Activated CD8-positive, alpha-beta T cell treated with anti-CD3 and anti-CD28 coated beads, Interleukin-2, amount 10 ng/mL, durations not matched to agents 7 days and 5 days (primary cell): ENCODE measurements around the gene NOL4L. TPM values are rescaled to one million over a fixed set of nuclear protein-coding genes. Genes with fewer than 3 reads are reported as not detected.
A peak's percentile ranks its signal among the peaks of the same experiment; 100 is the strongest.

Experiments
- ATAC-seq: fragments of 150-1000 bp; cut with Tn5 transposase; one replicate; pipeline ENCODE4 v1.10.0; 2021; ENCODE audit warnings: moderate library complexity
- CTCF ChIA-PET: fragments of 350-600 bp; sonication (Branson Sonifier 250); formaldehyde crosslinking; loops from one replicate; lab custom pipeline; 2021; ENCODE audit warnings: antibody characterized with exemption; lab: Charles Lee
- POLR2A ChIA-PET: fragments of 350-600 bp; sonication (Branson Sonifier 250); formaldehyde crosslinking; loops from one replicate; lab custom pipeline; 2021; ENCODE audit warnings: antibody characterized with exemption; lab: Charles Lee
- DNase-seq: peaks from one replicate; pipeline ENCODE4 v3.0.0-alpha.2; 2020
- H3K27ac Mint-ChIP-seq: one replicate; pipeline ENCODE4 v1.8.0; 2021; ENCODE audit warnings: mild to moderate bottlenecking, mixed read lengths
- H3K27me3 Mint-ChIP-seq: one replicate; pipeline ENCODE4 v1.8.0; 2021; ENCODE audit warnings: low read depth, mixed read lengths
- H3K36me3 Mint-ChIP-seq: one replicate; pipeline ENCODE4 v1.8.0; 2021; ENCODE audit warnings: low read depth, mixed read lengths
- H3K4me1 Mint-ChIP-seq: one replicate; pipeline ENCODE4 v1.8.0; 2021; ENCODE audit warnings: low read depth, mixed read lengths
- H3K4me3 Mint-ChIP-seq: one replicate; pipeline ENCODE4 v1.8.0; 2021; ENCODE audit warnings: mild to moderate bottlenecking, mixed read lengths
- H3K9me3 Mint-ChIP-seq: one replicate; pipeline ENCODE4 v1.8.0; 2022; ENCODE audit warnings: mixed read lengths; ENCODE audit not compliant: insufficient read depth
- total RNA-seq, 2 experiments: library from RNA; stranded (reverse); gene quantifications; one replicate each; pipeline ENCODE4 v1.2.3, GENCODE V29; 2021

The NOL4L gene
- total RNA-seq, 2 experiments from 2014 or later: 22.2 to 24.5 TPM

DNA sequence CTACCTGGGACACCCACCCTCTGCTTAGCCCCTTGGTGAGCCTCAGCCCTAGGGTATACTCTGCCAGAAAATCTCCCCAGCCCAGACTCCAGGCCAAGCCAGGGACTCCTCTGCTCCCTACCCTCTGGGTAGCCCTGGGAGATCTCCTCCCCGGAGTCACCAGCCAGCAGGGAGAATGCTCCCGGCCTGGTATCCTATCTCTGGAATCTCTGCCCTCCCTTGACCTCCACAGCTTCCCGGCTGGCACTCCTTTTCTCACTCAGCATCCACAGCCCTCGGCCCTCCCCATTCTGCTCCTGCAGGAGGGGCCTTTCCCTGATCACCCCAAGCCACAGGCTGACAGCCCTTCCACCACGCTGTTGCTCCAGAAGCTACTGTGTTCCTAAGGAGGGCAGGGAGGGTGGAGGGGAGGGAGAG, 22.6 kb downstream of the NOL4L start:
- ChIA-PET POLR2A (no interaction called here), CTCF (no interaction called here)
- ATAC-seq (no peak), DNase-seq (no peak)
- Mint-ChIP-seq H3K9me3 (no peaks in the 10 kb centered on the region), H3K4me3 (no peak overlapping the region), H3K27ac (peak overlapping the region; percentile 43), H3K4me1 (peaks cover 22% of the 10 kb centered on the region), H3K27me3 (no peaks in the 10 kb centered on the region), H3K36me3 (no peaks in the 10 kb centered on the region)

DNA sequence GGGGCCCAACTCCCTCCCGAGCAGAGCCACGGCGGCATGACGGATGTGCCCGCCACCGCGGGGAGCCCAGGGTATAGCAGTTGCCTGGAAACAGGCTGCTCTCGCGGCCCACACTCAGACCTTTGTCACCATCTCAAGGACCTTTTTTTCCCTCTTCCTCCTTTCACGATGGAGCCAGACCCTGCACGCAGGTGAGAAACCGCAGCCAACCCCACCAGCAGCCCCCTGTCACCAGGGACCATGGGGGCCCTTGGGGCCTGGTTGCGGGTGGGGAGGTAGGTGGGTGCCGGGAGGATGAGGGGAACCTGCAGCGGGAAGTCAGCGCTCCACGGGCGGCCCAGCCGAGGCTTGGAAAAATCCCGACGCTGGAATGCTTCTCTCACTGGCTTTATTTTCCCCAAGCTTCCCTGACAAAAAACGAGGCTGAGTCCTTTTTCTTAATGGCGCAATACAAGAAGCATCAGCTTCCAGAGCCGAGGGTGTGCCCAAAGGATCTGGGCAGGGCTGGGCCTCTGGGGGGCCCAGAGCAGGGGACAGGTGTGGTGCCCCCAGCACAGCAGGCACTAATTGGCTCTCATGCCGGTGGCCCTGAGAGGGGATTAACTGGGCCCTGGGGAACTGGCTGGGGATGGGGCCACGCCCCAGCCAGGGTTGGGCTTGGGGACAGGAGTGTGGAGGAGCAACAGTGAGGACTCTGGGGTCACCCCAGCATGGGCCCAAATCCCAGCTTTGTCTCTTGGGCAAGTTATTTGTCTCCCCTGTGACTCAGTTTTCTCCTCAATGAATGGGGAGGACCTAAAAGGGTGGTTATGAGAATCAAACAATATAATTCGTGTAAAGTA, 23.9 kb downstream of the NOL4L start:
- H3K27ac Mint-ChIP-seq: peak overlapping the region; percentile 64

DNA sequence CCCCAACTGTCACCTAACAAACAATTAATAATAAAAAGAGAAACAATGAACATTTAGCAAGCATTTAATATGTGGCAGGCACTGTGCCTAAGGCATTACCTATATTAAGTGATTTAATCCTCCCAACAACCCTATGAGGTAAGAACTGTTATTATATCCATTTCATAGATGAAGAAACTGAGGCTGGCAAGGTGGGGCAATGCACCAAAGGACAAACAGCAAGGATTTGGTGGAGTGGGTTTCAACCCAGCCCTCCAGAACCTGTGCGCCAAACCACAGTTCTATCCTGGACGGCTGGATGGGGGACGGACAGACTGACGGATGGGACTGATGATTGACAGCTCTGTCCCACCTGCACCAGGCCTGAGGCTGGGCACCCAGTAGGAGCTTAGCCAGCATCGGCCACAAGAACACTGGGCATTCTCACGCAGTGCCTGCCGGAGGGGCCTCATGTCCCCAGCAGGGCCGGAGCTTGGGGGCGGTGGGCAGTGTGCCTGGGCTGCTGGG, 24.6 kb downstream of the NOL4L start:
- H3K27ac Mint-ChIP-seq: peak overlapping the region; percentile 64
- H3K9me3 Mint-ChIP-seq: no peaks in the 10 kb centered on the region
- peaks cover 22% of the 10 kb centered on the region for H3K4me1 Mint-ChIP-seq
- peaks cover 3% of the 10 kb centered on the region for H3K36me3 Mint-ChIP-seq
- ChIA-PET CTCF (interaction anchor here (0.8 to 1.2 kb wide), 3 partner anchors 21 to 98 kb away, joined by 3 read pairs; no protein-coding TSS in a partner anchor), POLR2A (interaction anchor here (1.3 kb wide), 1 partner anchor 21 kb away, joined by 4 read pairs; no protein-coding TSS in a partner anchor)
- DNase-seq (no peak), ATAC-seq (peak; percentile 47)
- H3K4me3 Mint-ChIP-seq: no peak overlapping the region
- H3K27me3 Mint-ChIP-seq: no peaks in the 10 kb centered on the region

More for the DNA sequence above, 23.9 kb downstream of the NOL4L start:
- Mint-ChIP-seq H3K27me3 (no peaks in the 10 kb centered on the region), H3K4me3 (no peak overlapping the region), H3K4me1 (peaks cover 22% of the 10 kb centered on the region), H3K9me3 (no peaks in the 10 kb centered on the region), H3K36me3 (no peaks in the 10 kb centered on the region)
- DNase-seq (peak; percentile 42), ATAC-seq (peak; percentile 71)
- ChIA-PET POLR2A (no interaction called here), CTCF (interaction anchor here (1.1 kb wide), 1 partner anchor 38 kb away, joined by 3 read pairs; no protein-coding TSS in a partner anchor)

DNA sequence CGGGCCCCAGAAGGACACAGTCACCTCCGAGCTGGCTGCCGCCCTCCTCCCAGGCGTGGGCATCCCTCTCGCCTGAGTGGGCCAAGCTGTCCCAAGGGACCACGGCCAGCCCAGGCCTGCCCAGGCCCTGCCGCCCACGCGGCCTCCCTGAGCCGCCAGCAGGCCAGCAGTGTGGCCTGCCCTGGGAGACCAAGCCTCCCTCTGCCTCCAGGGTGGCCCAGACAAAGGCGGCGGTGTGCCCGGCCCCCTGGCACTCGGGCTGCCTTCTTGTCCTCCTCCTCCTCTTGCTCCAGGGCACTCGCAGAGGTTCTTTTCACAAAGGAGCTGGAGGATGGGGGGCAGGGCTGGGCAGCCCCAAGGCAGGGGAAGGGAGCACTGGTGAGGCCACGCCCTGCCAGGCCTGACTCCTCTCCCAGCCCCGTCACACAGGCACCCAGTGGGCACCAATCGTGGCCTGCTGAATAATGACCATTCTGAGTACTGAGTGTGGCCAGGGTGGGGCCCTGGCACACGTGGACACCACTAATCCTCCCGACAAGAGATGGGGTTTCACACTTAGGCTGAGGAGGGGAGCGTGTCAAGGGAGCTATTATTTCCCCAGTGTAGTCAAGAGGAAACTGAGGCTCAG, 25.3 kb downstream of the NOL4L start:
- ATAC-seq (no peak), DNase-seq (no peak)
- Mint-ChIP-seq H3K4me1 (peaks cover 27% of the 10 kb centered on the region), H3K4me3 (no peak overlapping the region), H3K27ac (no peak overlapping the region), H3K9me3 (no peaks in the 10 kb centered on the region), H3K36me3 (peaks cover 3% of the 10 kb centered on the region), H3K27me3 (no peaks in the 10 kb centered on the region)
- CTCF ChIA-PET: interaction anchor here (0.8 to 1.2 kb wide), 3 partner anchors 20 to 98 kb away, joined by 3 read pairs; no protein-coding TSS in a partner anchor
- POLR2A ChIA-PET: interaction anchor here (1.3 kb wide), 1 partner anchor 20 kb away, joined by 4 read pairs; no protein-coding TSS in a partner anchor

DNA sequence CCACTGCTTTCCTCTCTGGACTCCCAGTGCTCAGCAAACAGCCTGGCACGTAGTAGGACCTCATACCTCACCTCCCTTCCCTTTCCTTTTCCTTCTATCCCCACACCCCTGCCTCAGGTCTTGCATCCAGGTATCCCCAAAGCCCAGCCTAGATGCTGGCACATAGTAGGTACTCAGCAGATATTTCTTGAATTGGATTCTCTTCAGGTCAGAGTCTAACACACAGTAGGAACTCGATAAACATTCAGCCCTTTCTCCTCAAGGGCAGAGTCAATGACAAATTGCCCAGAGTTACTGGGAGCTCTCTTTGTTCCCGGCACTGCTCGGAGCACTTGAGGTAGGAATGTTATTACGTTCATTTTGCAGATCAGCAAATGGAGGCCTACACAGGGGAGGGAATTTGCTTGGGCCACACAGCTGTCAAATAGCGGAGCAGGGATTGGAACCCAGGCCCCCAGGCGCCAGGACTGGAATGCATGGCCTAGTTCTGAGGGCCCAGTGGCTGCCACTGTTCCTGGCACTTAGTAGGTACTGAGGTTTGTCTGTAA, 25.9 kb downstream of the NOL4L start:
- H3K9me3 Mint-ChIP-seq: no peaks in the 10 kb centered on the region
- no peak overlapping the region for H3K4me3 Mint-ChIP-seq
- DNase-seq: no peak
- ChIA-PET CTCF (interaction anchor here (1.2 to 1.4 kb wide), 2 partner anchors 17 to 20 kb away, joined by 3 read pairs; no protein-coding TSS in a partner anchor), POLR2A (interaction anchor here (1.3 kb wide), 1 partner anchor 20 kb away, joined by 4 read pairs; no protein-coding TSS in a partner anchor)
- no peaks in the 10 kb centered on the region for H3K27me3 Mint-ChIP-seq
- peaks cover 33% of the 10 kb centered on the region for H3K4me1 Mint-ChIP-seq
- ATAC-seq: no peak
- peak overlapping the region; percentile 34 for H3K27ac Mint-ChIP-seq
- H3K36me3 Mint-ChIP-seq: peaks cover 3% of the 10 kb centered on the region

DNA sequence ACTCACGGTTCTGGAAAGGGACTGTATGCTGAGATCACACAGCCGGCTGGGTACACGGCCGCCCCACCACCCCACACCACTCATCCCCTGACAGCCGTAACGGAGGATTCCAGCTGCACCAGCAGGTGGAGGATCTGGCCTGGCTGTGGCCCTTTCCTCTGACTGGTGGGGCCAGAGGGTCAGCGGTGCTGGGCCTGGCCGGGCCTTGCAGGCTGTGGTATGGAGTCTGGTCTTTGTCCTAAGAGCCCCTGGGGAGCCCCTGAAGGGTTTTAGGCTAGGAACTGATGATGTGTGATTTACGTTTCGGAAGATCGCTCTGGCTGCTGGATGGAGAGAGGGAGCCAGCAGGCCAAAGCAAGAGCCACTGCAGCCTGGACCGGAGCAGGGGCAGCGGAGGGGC, 26.6 kb downstream of the NOL4L start:
- Mint-ChIP-seq H3K27me3 (no peaks in the 10 kb centered on the region), H3K4me1 (peaks cover 39% of the 10 kb centered on the region)

DNA sequence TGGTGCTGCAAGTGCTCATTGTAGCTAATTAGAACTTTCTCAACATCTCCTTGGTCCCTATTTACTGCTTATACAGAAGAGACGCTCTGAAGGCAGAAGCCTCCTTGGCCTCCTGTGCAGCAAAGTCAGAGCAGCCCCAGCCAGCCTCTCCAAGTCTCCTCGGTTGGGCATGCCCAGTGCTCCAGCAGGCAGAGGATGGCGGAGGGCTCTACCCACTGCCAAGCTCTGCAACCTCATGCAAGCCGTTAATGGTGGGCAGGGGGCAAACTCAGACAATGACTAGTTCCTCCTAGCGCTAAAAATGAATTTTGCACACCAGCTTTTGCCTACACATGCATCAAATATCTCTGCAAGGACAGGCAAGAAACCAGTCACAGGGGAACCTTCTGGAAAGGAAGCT, 27.8 kb downstream of the NOL4L start:
- no peaks in the 10 kb centered on the region for H3K9me3 Mint-ChIP-seq
- no peak for ATAC-seq
- DNase-seq: no peak
- POLR2A ChIA-PET: interaction anchor here (1.5 kb wide), 2 partner anchors 17 to 21 kb away, joined by 4 to 5 read pairs; no protein-coding TSS in a partner anchor
- peaks cover 43% of the 10 kb centered on the region for H3K4me1 Mint-ChIP-seq
- H3K4me3 Mint-ChIP-seq: no peak overlapping the region
- CTCF ChIA-PET: interaction anchor here (1.0 to 1.2 kb wide), 2 partner anchors 10 to 35 kb away, joined by 3 read pairs; no protein-coding TSS in a partner anchor
- peaks cover 3% of the 10 kb centered on the region for H3K36me3 Mint-ChIP-seq
- no peak overlapping the region for H3K27ac Mint-ChIP-seq
- no peaks in the 10 kb centered on the region for H3K27me3 Mint-ChIP-seq

More for the DNA sequence above, 26.6 kb downstream of the NOL4L start:
- ATAC-seq: no peak
- no peak overlapping the region for H3K4me3 Mint-ChIP-seq
- DNase-seq: no peak
- peaks cover 3% of the 10 kb centered on the region for H3K36me3 Mint-ChIP-seq
- ChIA-PET POLR2A (interaction anchor here (0.7 kb wide), 1 partner anchor 220 kb away, joined by 3 read pairs; no protein-coding TSS in a partner anchor), CTCF (interaction anchor here (1.4 kb wide), 1 partner anchor 17 kb away, joined by 3 read pairs; no protein-coding TSS in a partner anchor)
- no peaks in the 10 kb centered on the region for H3K9me3 Mint-ChIP-seq
- peak overlapping the region; percentile 11 for H3K27ac Mint-ChIP-seq

DNA sequence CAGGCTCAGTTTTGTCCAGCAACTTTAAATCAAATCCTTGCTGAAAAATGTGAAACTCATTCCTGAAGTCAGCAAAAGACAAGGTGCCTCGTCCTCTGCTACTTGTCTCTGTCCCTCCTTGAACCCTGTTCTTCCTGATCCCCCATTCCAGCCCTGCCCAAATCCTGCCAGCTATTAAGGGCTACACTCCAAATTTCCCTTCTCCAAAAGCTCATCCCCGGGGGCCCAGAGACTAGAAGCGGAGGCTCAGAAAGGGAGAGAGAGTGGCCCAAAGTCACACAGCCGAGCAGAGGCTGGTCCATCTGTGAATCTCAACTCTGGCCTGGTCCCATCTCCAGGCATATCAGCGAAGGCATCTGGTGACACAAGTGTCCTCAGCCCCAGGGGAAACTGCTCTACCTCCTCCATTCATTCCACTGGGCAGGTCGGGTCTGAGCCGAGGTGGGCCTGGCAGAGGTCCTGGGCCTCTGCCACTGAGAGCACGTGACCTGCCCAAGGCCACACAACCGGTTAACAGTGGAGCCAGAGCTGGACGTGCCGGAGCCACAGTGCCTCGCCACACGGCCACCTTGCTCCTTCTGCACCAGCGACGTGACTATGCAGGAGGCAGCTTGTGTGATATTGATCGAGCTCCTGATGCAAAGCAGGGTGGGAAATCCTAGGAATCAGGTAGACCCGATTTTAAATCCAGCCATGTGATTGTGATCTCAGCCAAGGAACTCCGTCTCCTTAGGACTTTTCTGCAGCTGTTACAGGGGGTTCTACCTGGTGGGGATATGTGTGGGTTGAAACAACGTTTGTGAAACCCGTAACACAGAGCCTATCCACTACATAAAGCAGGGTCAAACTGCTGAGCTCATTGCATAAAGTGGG, 28.6 kb downstream of the NOL4L start:
- H3K4me3 Mint-ChIP-seq: no peak overlapping the region
- peaks cover 3% of the 10 kb centered on the region for H3K36me3 Mint-ChIP-seq
- POLR2A ChIA-PET: interaction anchor here (1.5 kb wide), 2 partner anchors 16 to 20 kb away, joined by 4 to 5 read pairs; no protein-coding TSS in a partner anchor
- H3K27me3 Mint-ChIP-seq: no peaks in the 10 kb centered on the region
- DNase-seq (no peak), ATAC-seq (no peak)
- H3K9me3 Mint-ChIP-seq: no peaks in the 10 kb centered on the region
- CTCF ChIA-PET: interaction anchor here (0.8 to 1.2 kb wide), 4 partner anchors 9 to 35 kb away, joined by 3 read pairs; no protein-coding TSS in a partner anchor
- no peak overlapping the region for H3K27ac Mint-ChIP-seq
- peaks cover 38% of the 10 kb centered on the region for H3K4me1 Mint-ChIP-seq

DNA sequence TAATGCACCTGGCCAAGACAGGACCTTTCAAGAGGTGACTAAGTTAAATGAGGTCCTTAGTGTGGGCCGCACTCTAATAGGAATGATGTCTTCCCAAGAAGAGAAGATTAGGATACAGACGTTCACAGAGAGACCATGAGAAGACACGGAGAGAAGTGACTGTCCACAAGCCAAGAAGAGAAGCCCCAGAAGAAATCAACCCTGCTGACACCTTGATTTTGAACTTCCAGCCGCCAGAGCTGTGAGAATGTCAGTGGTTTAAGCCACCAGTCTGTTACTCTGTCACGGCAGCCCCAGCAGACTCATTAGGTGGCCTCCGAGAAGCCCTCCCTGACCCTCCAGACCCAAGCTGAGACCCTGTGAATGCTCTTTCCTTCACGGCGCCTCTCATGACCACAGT, 29.5 kb downstream of the NOL4L start:
- Mint-ChIP-seq H3K4me1 (peaks cover 30% of the 10 kb centered on the region), H3K4me3 (no peak overlapping the region), H3K27ac (no peak overlapping the region), H3K36me3 (peaks cover 3% of the 10 kb centered on the region), H3K27me3 (no peaks in the 10 kb centered on the region), H3K9me3 (no peaks in the 10 kb centered on the region)
- POLR2A ChIA-PET: no interaction called here
- no peak for ATAC-seq
- CTCF ChIA-PET: interaction anchor here (0.8 kb wide), 1 partner anchor 31 kb away, joined by 4 read pairs; no protein-coding TSS in a partner anchor
- DNase-seq: no peak

DNA sequence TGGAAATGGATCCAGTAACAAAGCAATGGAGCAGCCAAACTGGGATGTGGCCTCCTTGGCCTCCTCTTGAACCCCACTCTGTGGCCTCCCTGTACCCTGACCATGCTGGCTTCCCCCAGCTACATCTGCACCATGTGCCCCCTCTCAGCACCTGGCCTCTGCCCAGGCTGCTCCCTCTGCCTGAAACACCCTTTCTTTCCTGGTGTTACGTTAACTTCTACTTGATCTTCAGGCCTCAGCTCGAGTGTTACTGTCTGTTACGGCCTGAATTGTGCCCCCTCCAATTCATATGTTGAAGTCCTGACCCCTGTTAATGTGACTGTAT, 30.2 kb downstream of the NOL4L start:
- Mint-ChIP-seq H3K36me3 (peaks cover 3% of the 10 kb centered on the region), H3K27ac (peak overlapping the region; percentile 55), H3K9me3 (no peaks in the 10 kb centered on the region), H3K4me1 (peaks cover 24% of the 10 kb centered on the region), H3K27me3 (no peaks in the 10 kb centered on the region), H3K4me3 (no peak overlapping the region)
- DNase-seq (no peak), ATAC-seq (no peak)
- ChIA-PET POLR2A (interaction anchor here (0.6 to 1.4 kb wide), 4 partner anchors 9 to 19 kb away, joined by 3 to 4 read pairs (median 3); no protein-coding TSS in a partner anchor), CTCF (interaction anchor here (0.8 to 1.1 kb wide), 2 partner anchors 13 to 30 kb away, joined by 4 read pairs; no protein-coding TSS in a partner anchor)
